Forelimb muscle (tissue), 1 donor: ENCODE measurements around the gene DPF3. TPM values are rescaled to one million over a fixed set of nuclear protein-coding genes. Genes with fewer than 3 reads are reported as not detected.

ENCODE experiments used
- DNase-seq: peaks from one replicate; pipeline ENCODE4 v3.0.0-alpha.2; 2013; ENCODE audit warnings: low read depth
- polyA plus RNA-seq: library from polyadenylated mRNA; unstranded; fragments of 120-200 nt; gene quantifications from one replicate; pipeline ENCODE4 v1.2.1, GENCODE V29; 2013; ENCODE audit not compliant: insufficient read length

The DPF3 gene
- polyA plus RNA-seq, 1 donor = 4.6 TPM

GRCh38 chr14:72839753-72840607 lies 53.9 kb downstream of the DPF3 start:
- no peak for DNase-seq

GRCh38 chr14:72839351-72839750 lies 54.5 kb downstream of the DPF3 start:
- DNase-seq = no peak

GRCh38 chr14:72836085-72836484 lies 57.8 kb downstream of the DPF3 start:
- no peak for DNase-seq

GRCh38 chr14:72833174-72833573 lies 60.7 kb downstream of the DPF3 start:
- no peak for DNase-seq

GRCh38 chr14:72830786-72831594 lies 62.9 kb downstream of the DPF3 start:
- DNase-seq = no peak

- DNase-seq = no peak
These were observed 63.5 kb downstream of the DPF3 start for GRCh38 chr14:72830356-72830755.

- DNase-seq = no peak
These were observed 65.3 kb downstream of the DPF3 start for GRCh38 chr14:72828604-72829003.

GRCh38 chr14:72826039-72826438 lies 67.9 kb downstream of the DPF3 start:
- DNase-seq = no peak

GRCh38 chr14:72825486-72825885 lies 68.4 kb downstream of the DPF3 start:
- no peak for DNase-seq

- DNase-seq = no peak
These were observed 69.8 kb downstream of the DPF3 start for GRCh38 chr14:72824051-72824450.

GRCh38 chr14:72822946-72823611 lies 70.8 kb downstream of the DPF3 start:
- no peak for DNase-seq

- no peak for DNase-seq
These were observed 74.9 kb downstream of the DPF3 start for GRCh38 chr14:72818998-72819397.

- DNase-seq = no peak
These were observed 77.6 kb downstream of the DPF3 start for GRCh38 chr14:72816287-72816686.

- DNase-seq = no peak
These were observed 78.5 kb downstream of the DPF3 start for GRCh38 chr14:72815430-72815829.

GRCh38 chr14:72812292-72812851 lies 81.5 kb downstream of the DPF3 start:
- no peak for DNase-seq

GRCh38 chr14:72810201-72810600 lies 83.7 kb downstream of the DPF3 start:
- no peak for DNase-seq

GRCh38 chr14:72809063-72809462 lies 84.8 kb downstream of the DPF3 start:
- no peak for DNase-seq

- DNase-seq = no peak
These were observed 85.3 kb downstream of the DPF3 start for GRCh38 chr14:72808564-72808963.

GRCh38 chr14:72802588-72802946 lies 91.3 kb downstream of the DPF3 start:
- DNase-seq = no peak

GRCh38 chr14:72801836-72802587 lies 91.9 kb downstream of the DPF3 start:
- no peak for DNase-seq

GRCh38 chr14:72801381-72801812 lies 92.5 kb downstream of the DPF3 start:
- DNase-seq = no peak
